Astrocyte of the cerebellum (primary cell): Measurements from ENCODE around the gene IGF1R.

ENCODE experiments used
- DNase-seq: peaks from one replicate; pipeline ENCODE4 v3.0.0-alpha.2; 2011; ENCODE audit warnings: low read depth
- H3K4me3 ChIP-seq: 2 replicates; pipeline ENCODE4 v1.5.1; 2011; ENCODE audit warnings: mild to moderate bottlenecking, low read depth, low read length, moderate library complexity
- CTCF ChIP-seq: IDR thresholded peaks from 2 replicates; pipeline ENCODE4 v1.5.1; 2012; ENCODE audit warnings: low read length, low read depth, moderate library complexity, mild to moderate bottlenecking; ENCODE audit errors: missing control alignments
- in situ Hi-C: cut with HindIII; loops from 2 replicates; pipeline ENCODE4 v1.10.0; 2017; ENCODE audit warnings: low sequenced_read_pairs

The IGF1R gene

DNA sequence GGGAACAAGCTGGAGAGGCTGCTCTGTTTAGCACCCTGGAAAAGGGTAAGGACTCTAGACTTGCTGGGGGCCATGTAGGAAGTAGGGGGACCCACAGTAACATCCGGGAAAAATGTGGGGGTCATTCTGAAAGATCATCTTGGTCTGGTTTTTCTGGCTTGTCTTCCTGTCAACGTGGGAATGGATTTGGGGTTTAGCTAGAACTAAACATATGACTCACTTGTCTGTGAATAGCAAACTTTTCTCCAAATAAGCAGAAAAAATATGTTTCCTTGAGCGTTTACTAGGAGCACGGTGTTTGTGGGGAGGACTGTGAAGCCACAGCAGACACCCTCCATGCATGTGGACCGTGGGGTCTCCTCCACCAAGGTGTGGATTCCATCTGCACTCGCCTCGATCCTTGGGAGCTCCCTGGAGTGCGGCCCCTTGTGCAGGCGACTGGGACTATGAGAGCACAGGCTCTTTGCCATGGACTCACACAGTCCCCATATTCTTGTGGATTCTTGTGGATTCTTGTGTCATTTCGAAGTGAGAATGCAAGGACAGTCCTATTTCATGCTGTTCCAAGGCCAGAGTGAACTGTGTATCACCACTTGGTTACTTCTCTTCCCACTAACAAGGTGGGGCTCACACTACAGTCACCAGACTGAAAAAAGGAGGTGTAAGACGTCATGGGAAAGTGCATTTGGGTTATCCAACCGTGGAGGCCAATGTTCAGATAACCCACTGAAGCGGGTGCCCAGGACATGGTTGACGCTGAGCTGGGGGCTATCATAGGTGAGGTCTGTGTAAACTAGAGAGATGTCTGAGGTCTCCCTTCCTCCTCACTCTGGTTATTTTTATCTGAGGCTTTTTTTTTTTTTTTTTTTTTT is 333.7 kb downstream of the IGF1R start:
- no peak for DNase-seq
- H3K4me3 ChIP-seq: no peak overlapping the region
- TF ChIP-seq CTCF: no peak
- in situ Hi-C loops: no loop called here

GRCh38 chr15:98983334-98983733 is 335.0 kb downstream of the IGF1R start:
- no peak overlapping the region for H3K4me3 ChIP-seq
- DNase-seq: peak; percentile 35
- in situ Hi-C loops: no loop called here
- no peak for TF ChIP-seq CTCF

- no peak overlapping the region for H3K4me3 ChIP-seq
- in situ Hi-C loops: no loop called here
- TF ChIP-seq CTCF: no peak
- DNase-seq: no peak
Observed at GRCh38 chr15:98986281-98986680, 337.9 kb downstream of the IGF1R start.

GRCh38 chr15:98994892-98995291 is 346.6 kb downstream of the IGF1R start:
- in situ Hi-C loops: loop anchor here (5.0 kb wide), 1 partner anchor 48 kb away; no protein-coding TSS in a partner anchor
- no peak overlapping the region for H3K4me3 ChIP-seq
- TF ChIP-seq CTCF: no peak
- no peak for DNase-seq

GRCh38 chr15:98996169-98996568 is 347.8 kb downstream of the IGF1R start:
- in situ Hi-C loops: loop anchor here (5.0 kb wide), 1 partner anchor 49 kb away; no protein-coding TSS in a partner anchor
- no peak for TF ChIP-seq CTCF
- no peak overlapping the region for H3K4me3 ChIP-seq
- DNase-seq: no peak

- DNase-seq: no peak
- in situ Hi-C loops: loop anchor here (5.0 kb wide), 1 partner anchor 49 kb away; no protein-coding TSS in a partner anchor
- H3K4me3 ChIP-seq: no peak overlapping the region
- no peak for TF ChIP-seq CTCF
Observed at GRCh38 chr15:98996624-98997023, 348.3 kb downstream of the IGF1R start.
